ENCODE measurements around the gene ACSS3.

ACSS3 gene

GRCh38 chr12:81164827-81165226 lies 86.9 kb downstream of the ACSS3 start:
- ATAC-seq (ENCODE audit: low read depth) (no peak), DNase-seq (ENCODE audit: low spot score) (no peak)
- Histone ChIP-seq H3K27ac (ENCODE audit: poor library complexity, severe bottlenecking) (no peak overlapping the region), H3K4me3 (ENCODE audit: severe bottlenecking) (no peak overlapping the region), H3K4me1 (ENCODE audit: insufficient read depth, poor library complexity, severe bottlenecking) (peaks cover 7% of the 10 kb centered on the region), H3K9me3 (ENCODE audit: severe bottlenecking) (no peaks in the 10 kb centered on the region), H3K27me3 (ENCODE audit: insufficient read depth, poor library complexity, severe bottlenecking) (no peaks in the 10 kb centered on the region), H3K36me3 (ENCODE audit: low read depth) (no peaks in the 10 kb centered on the region)
- no peak for TF ChIP-seq CTCF (IDR thresholded peaks at IDR 0.05; ENCODE audit: poor library complexity, severe bottlenecking)

GRCh38 chr12:81166790-81167189 lies 88.9 kb downstream of the ACSS3 start:
- Histone ChIP-seq H3K4me3 (ENCODE audit: severe bottlenecking) (no peak overlapping the region), H3K4me1 (ENCODE audit: insufficient read depth, poor library complexity, severe bottlenecking) (peaks cover 7% of the 10 kb centered on the region), H3K9me3 (ENCODE audit: severe bottlenecking) (no peaks in the 10 kb centered on the region), H3K27me3 (ENCODE audit: insufficient read depth, poor library complexity, severe bottlenecking) (no peaks in the 10 kb centered on the region), H3K27ac (ENCODE audit: poor library complexity, severe bottlenecking) (no peak overlapping the region), H3K36me3 (ENCODE audit: low read depth) (no peaks in the 10 kb centered on the region)
- TF ChIP-seq CTCF (IDR thresholded peaks at IDR 0.05; ENCODE audit: poor library complexity, severe bottlenecking): no peak
- DNase-seq (ENCODE audit: low spot score): no peak
- no peak for ATAC-seq (ENCODE audit: low read depth)

- Histone ChIP-seq H3K27ac (ENCODE audit: poor library complexity, severe bottlenecking) (peak overlapping the region; percentile 2), H3K4me3 (ENCODE audit: severe bottlenecking) (no peak overlapping the region), H3K27me3 (ENCODE audit: insufficient read depth, poor library complexity, severe bottlenecking) (no peaks in the 10 kb centered on the region), H3K36me3 (ENCODE audit: low read depth) (no peaks in the 10 kb centered on the region), H3K9me3 (ENCODE audit: severe bottlenecking) (no peaks in the 10 kb centered on the region), H3K4me1 (ENCODE audit: insufficient read depth, poor library complexity, severe bottlenecking) (peaks cover 7% of the 10 kb centered on the region)
- peak; percentile 81 for ATAC-seq (ENCODE audit: low read depth)
- no peak for DNase-seq (ENCODE audit: low spot score)
- no peak for TF ChIP-seq CTCF (IDR thresholded peaks at IDR 0.05; ENCODE audit: poor library complexity, severe bottlenecking)
Observed at GRCh38 chr12:81167694-81168093, 89.8 kb downstream of the ACSS3 start.

- no peaks in the 10 kb centered on the region for H3K36me3 ChIP-seq (ENCODE audit: low read depth)
- no peak for ATAC-seq (ENCODE audit: low read depth)
- no peaks in the 10 kb centered on the region for H3K9me3 ChIP-seq (ENCODE audit: severe bottlenecking)
- no peak for DNase-seq (ENCODE audit: low spot score)
- H3K27me3 ChIP-seq (ENCODE audit: insufficient read depth, poor library complexity, severe bottlenecking): no peaks in the 10 kb centered on the region
- peaks cover 7% of the 10 kb centered on the region for H3K4me1 ChIP-seq (ENCODE audit: insufficient read depth, poor library complexity, severe bottlenecking)
- no peak overlapping the region for H3K4me3 ChIP-seq (ENCODE audit: severe bottlenecking)
- no peak overlapping the region for H3K27ac ChIP-seq (ENCODE audit: poor library complexity, severe bottlenecking)
- TF ChIP-seq CTCF (IDR thresholded peaks at IDR 0.05; ENCODE audit: poor library complexity, severe bottlenecking): no peak
Observed at GRCh38 chr12:81168445-81168844, 90.6 kb downstream of the ACSS3 start.

GRCh38 chr12:81170072-81170471 lies 92.2 kb downstream of the ACSS3 start:
- Histone ChIP-seq H3K36me3 (ENCODE audit: low read depth) (no peaks in the 10 kb centered on the region), H3K4me3 (ENCODE audit: severe bottlenecking) (no peak overlapping the region), H3K27me3 (ENCODE audit: insufficient read depth, poor library complexity, severe bottlenecking) (no peaks in the 10 kb centered on the region), H3K4me1 (ENCODE audit: insufficient read depth, poor library complexity, severe bottlenecking) (peaks cover 7% of the 10 kb centered on the region), H3K27ac (ENCODE audit: poor library complexity, severe bottlenecking) (no peak overlapping the region), H3K9me3 (ENCODE audit: severe bottlenecking) (no peaks in the 10 kb centered on the region)
- ATAC-seq (ENCODE audit: low read depth) (no peak; the same call in 2 of the 3 replicates), DNase-seq (ENCODE audit: low spot score) (no peak)
- TF ChIP-seq CTCF (IDR thresholded peaks at IDR 0.05; ENCODE audit: poor library complexity, severe bottlenecking): no peak

Data from RWPE2 (cell line).